ENCODE data around the gene SLC25A45.
"Not testable (repeated sequence)": the region's sequence is repeated elsewhere in the genome, so short reads cannot be mapped to it uniquely, and the experiment has no call there.

The SLC25A45 gene

DNA sequence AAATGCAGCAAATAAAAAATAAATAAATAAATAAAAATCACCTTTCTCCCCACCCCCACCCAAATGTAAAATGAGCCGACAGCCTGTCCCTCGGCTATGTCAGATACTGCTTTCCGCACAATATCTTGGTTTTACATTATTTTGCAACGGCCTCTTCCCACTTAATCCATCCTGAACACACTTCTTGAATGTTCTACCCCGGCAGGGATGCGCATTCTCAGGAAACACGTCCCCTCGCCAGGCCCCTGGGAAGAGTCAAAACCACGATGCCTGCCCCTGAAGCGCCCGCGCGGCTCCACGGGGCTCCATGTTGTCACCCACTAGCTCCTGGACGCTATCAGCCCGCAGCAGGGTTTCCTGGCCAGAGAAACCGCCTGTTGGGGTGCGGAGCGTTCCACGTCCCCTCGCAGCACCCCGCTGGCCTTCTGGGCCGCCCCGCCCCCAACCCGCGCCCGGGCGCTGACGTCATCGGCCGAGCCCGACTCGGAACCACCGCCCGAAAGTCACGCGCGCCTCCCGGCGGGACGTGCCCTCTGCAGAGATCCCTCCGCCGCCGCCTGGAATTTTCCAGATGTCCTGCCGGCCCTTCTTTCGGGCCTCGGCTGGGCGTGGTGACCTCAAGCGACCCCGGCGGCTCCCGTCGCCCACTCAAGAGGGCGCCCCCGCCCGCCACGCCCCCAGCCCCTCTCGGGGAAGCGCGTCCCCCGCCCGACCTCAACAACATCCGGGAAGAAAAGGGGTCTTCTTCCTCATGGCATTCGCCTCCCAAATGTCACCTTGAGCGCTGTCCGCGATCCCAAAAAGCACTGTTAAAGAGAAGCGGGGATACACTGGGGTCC lies 39.6 kb upstream of the SLC25A45 start:
- DNase-seq (ENCODE audit: low read depth in 2 of 3, low spot score in 1 of 3), result peak; percentile 93 to 98 (median 95)

DNA sequence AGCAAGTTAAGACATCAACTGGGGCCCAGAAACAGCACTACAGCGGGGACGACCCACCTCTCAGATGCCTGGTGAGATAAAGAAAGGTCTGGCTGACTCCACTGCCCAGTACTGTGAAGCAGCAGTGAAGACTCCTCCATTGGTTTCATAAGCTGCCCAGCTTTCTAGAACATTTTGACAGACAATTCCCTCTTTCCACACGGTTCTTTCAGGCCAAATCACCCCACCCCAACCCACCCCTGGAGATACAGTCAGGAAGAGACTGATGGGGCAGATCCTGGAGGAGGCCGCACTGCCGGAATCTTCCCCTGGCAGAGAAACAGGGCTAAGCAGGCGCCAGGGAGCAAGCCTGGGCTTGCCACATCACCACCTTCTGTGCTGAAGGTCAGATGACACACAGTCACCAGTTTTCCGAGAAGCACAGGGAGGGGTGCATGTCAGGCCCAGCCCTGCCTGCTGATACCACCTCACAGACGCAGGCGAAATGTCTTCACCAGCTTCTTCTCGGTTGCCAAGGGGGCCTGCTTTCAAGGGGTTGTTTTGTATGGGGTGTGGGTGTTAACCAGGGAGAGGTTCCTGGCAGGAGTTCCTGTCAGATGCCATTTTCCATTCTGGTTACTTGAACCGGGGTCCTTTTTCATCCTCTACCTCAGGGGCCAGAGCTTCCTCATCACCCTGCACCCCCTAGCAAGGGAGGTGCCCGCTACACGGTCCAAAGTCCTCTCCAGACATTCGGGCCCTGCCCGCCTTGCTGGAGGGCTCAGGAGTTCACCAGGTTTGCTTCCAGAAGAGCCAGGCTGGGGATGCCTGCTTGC lies 38.7 kb upstream of the SLC25A45 start:
- peak; percentile 79 to 88 (median 82) for DNase-seq (ENCODE audit: low read depth in 2 of 3, low spot score in 1 of 3)

DNA sequence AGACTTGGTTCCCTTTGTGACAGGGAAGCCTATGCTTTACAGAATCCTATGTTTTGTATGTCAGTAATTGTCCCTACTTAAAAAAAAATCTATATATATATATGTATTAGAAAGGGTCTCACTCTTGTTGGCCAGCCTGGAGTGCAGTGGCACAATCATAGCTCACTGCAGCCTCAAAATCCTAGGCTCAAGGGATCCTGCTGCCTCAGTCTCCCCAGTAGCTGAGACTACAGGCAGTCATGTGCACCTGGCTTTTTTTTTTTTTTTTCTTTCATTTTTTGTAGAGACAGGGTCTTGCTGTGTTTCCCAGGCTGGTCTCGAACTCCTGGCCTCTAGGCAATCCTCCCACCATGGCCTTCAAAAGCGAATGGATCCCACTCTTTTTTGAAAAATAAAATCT lies 38.1 kb upstream of the SLC25A45 start:
- DNase-seq (ENCODE audit: low read depth in 2 of 3, low spot score in 1 of 3), result no peak

DNA sequence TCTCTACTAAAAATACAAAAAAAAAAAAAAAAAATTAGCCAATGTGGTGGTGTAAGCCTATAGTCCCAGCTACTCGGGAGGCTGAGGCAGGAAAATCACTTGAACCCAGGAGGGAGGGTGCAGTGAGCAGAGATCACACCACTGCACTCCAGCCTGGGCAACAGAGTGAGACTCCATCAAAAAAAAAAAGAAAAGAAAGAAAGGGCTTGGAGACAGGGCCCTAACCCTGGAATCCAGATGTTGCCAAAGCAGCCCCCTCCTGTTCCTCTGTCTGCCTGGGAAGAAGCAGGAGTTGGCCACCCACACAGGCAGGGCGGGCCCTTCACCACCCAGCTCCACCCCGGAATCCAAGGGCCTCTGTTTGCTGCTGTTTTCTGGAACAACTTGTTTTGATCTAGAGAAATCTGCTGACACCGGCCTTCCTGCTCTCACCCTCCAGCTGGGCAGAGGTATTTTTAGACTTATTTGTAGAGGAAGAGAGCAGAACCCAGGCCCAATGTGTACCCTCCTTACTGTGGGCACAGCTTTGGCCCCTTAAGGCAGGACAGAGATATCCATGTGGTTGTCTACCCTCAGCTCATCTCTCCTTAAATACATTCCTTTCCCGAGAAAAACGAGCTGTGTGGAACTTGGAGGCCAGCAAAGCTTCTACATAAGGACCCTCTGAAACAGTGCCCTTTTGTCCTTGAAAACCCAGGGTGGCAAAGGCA lies 37.5 kb upstream of the SLC25A45 start:
- DNase-seq (ENCODE audit: low read depth in 2 of 3, low spot score in 1 of 3), result peak; percentile 56 to 70 (median 57)

DNA sequence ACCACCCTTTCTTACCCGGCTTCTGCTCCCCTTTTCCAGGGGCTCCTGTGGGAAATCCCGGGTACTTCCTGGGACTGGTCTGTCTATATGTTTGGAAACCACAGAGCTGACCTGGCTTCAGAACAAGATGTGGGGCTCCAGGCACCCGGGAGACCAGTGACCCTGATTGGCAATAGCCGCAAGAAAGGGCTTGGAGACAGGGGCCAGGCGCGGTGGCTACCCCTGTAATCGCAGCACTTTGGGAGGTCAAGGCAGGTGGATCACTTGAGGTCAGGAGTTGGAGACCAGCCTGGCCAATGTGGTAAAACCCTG lies 37.0 kb upstream of the SLC25A45 start:
- DNase-seq (ENCODE audit: low read depth in 2 of 3, low spot score in 1 of 3), result no peak

DNA sequence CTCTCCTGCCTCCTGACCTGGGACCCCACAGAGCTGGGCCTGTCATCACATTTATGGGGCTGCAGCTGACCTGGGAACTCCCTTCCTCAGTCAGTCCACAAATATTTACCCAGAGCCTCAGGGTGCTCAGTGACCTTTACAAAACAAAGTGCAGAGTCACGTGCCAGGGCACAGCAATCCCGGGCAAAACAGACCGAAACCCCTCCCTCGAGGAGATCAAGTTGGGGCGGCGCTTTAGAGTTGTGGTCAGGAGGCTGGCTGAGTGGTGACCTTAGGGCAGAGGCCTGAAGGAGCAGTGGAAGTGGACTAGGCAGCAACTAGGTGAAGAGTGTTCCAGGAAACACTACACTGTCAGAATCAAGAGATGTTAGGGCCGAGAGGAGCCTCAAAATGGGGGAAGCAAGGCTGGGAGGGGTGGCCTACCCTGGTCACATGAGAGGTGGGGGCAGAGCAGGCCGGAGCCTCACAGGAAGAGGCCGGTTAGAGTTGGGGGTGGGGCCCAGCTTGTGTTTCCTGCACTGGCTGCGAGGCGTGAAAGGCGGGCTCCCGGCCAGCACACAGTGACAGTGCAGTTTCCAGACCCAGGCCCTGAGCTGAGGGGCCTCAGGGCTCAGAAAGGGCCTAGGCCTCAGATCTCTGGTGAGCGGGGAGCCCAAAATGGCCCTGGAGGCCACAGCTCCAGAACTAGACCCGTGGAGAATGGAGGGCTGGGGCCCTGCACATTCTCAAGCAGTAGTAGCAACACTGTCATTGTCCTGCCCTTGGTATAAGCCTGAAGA lies 36.4 kb upstream of the SLC25A45 start:
- peak; percentile 86 to 92 (median 89) for DNase-seq (ENCODE audit: low read depth in 2 of 3, low spot score in 1 of 3)

DNA sequence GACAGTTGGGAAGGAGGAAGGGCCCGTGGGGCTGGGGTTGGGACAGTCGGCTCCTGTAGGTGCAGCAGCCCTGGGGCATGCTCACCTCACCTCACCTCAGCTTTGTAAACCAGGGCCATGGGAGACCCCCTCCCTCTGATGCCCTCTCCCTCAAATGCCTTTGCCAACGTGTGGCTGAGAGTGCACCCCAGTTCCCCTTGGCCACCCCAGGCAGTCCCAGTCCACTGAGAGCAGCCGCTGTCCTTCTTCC lies 35.9 kb upstream of the SLC25A45 start:
- no peak for DNase-seq (ENCODE audit: low read depth in 2 of 3, low spot score in 1 of 3)

DNA sequence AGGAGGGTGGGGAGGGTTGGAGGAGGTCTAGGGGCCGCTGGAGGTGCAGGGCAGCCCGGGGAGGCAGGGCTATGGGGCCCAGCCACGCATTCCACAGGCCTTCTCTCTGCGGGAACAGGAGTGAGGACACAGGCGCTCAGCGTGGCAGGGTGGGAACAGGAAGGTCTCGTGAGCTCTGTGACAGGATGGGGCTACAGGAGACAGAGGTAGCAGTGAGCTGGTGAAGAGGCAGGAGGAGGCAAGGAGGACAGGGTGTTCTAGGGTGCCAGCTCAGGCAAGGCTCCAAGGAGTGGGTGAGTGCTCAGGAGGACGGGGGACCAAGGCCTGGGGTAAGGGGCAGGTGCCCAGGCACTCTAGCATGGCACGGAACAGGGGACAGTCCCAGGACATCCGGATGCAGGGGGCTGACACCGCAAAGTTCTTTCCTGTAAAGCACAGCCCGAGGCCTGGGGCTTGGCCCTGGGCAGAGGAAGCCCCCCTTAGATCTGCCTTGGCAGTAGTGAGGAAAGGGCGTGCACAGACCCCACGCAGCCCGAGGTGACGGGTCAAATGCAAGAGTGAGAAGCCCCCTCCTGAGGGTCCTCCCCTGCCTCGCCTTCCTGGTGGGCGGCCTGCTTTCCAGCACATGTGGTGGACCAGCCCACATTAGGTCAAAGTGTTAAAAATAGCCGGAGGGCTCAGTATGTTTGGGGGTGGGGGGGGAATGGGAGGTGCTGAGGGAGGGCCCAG lies 35.4 kb upstream of the SLC25A45 start:
- peak in 1 of 3 donors; percentile 30 for DNase-seq (ENCODE audit: low read depth in 2 of 3, low spot score in 1 of 3)

DNA sequence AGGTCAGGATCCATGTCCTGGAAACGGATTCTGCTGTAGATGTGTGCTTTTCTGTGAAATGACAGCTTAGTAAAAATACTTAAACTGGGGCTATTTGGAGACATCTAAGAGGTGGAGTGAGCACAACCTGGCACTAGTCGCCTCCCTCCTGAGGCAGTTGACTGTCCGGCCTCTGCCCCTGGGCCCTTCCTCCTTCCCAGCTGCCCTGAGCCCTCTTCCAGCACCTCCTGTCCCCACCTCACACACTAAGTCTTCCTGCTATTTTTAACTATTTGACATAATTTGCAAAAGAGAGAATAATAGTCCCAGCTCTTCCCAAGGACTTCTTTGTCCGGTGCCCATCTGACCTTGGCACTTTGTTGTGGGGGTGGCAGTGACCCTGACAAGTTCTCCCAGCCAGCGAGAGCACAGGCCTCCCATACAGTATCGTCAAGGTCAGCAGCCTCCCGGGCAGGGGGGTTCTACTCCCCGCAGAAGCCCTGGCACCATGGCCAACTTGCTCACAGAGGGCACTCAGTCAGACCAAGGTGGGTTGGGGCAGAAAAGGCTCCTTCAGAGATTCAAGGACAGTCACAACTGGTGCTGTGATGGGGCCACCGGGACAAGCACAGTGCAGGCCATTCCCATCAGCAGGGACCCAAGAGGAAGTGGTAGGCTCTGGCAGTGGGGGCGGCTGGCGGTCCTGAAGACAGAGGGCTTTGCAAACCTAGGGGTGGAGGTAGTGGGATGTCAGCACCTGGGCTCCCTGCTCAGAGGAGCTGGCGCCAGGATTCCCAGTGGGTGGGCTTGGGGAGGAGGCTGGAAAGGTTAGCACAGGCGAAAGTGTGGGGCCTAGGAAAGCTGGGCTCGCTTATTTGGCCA lies 34.6 kb upstream of the SLC25A45 start:
- no peak for DNase-seq (ENCODE audit: low read depth in 2 of 3, low spot score in 1 of 3)

DNA sequence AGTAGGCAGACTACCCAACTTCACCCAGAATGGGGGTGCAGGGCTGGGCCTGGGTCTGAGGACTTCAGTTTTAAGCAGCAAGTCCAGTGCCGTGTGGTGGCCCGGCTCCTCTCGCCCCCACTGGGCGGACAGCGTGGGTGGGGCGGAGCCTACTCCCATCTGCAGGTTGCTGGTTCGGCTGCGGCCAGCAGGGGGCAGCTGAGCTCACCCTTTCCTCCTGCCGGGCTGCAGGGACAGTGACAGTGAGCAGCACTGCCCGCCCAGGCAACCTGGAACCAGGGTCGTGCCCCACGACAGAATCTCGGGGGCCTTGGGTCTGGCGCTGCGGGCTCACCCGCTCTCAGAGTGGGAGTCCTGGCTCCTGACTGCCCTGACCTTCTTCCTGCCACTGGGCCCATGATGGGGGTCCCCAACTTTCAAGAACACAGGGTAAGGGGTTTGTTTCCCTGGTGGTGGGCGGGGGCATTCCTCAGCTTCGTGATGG lies 33.9 kb upstream of the SLC25A45 start:
- DNase-seq (ENCODE audit: low read depth in 2 of 3, low spot score in 1 of 3), result peak; percentile 89 to 94 (median 90)

DNA sequence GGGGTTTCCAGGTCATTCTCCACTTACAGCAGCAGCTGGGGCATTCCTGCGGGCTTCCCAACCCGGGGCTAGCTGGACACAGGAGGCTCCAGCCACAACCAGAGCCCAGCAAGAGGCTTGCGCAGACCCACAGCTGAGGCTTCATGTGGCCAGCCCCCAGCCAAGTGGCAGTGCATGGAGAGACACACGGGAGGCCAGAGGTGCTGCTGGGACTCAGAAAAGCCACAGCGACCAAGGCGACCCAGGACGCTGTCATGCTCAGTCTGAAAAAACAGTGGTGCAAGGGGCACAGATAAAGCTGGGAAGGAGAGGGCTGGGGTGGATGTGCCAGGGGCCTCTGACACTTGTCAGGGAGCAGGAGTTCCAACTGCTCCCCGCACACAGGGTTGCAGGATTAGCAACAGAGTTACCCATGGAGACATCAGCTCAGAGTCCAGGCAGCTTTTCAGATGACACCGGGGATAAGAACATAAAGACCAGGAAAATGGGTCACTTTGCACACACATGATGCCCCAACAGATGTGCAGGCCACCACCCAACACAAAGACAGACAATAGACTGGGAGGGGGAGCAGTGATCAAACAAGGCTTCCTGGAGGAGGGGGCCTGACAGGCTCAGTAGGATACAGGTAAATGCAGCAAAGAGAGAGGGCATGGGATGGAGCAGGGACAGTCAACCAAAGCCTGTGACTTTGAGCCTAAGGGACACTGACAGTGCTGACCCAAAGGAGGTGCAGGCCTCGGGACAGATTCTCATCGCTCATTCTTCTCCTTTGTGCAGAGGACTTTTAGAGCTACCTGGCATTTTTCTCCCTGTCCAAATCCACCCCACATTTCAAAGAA lies 33.3 kb upstream of the SLC25A45 start:
- no peak for DNase-seq (ENCODE audit: low read depth in 2 of 3, low spot score in 1 of 3)

DNA sequence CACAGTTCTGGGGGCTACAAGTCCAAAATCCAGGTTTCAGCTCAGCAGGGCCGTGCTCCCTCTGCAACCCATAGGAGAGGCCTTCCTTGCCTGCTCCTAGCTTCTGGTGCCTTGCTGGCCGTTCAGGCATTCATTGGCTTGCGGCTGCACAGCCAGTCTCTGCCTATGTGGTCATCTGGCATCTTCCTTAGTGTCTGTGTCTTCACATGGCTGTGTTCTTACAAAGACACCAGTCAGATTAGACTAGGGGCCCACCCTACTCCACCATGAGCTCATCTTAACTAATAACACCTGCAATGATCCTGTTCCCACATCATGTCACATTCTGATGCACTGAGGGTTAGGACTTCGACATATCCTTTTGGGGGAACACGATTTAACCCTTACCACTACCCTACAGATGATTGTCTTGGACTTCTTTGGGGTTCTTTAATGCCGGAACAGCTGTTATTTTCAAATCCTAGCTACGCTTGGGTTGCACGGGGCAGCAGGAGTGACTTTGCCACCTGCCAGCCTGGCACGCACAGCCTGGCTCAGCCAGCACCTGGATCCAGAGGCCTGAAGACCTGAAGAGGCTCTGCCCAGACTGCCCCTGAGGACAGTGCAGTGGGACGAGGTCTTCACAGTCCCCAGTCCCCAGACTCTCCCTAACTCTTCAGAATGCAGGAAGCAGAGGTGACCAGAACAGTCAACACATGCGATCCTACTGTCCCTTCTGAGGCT lies 32.5 kb upstream of the SLC25A45 start:
- no peak for DNase-seq (ENCODE audit: low read depth in 2 of 3, low spot score in 1 of 3)

DNA sequence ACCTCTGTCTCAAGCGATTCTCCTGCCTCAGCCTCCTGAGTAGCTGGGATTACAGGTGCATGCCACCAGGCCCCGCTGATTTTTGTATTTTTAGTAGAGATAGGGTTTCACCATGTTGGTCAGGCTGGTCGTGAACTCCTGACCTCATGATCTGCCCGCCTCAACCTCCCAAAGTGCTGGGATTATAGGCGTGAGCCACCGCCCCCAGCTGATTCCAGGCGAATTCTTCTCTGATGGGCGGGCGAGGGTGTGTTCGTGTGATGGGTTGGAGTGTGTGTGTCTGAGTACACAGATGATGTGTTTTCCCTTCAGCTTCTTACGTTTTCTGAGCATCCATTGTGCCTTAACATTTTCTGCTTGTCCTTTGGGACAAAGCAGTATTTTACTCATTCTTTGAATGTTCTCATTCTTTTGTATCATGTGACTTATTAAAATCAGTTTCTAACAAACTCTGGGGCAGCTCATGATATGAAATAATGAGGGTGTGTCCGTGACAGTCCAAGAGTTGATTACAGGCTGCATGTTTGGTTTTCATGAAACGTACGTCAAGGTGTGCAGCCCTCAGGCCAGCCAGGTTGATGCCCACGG lies 30.7 kb upstream of the SLC25A45 start:
- not testable (repeated sequence) for DNase-seq (ENCODE audit: low read depth in 2 of 3, low spot score in 1 of 3)

DNA sequence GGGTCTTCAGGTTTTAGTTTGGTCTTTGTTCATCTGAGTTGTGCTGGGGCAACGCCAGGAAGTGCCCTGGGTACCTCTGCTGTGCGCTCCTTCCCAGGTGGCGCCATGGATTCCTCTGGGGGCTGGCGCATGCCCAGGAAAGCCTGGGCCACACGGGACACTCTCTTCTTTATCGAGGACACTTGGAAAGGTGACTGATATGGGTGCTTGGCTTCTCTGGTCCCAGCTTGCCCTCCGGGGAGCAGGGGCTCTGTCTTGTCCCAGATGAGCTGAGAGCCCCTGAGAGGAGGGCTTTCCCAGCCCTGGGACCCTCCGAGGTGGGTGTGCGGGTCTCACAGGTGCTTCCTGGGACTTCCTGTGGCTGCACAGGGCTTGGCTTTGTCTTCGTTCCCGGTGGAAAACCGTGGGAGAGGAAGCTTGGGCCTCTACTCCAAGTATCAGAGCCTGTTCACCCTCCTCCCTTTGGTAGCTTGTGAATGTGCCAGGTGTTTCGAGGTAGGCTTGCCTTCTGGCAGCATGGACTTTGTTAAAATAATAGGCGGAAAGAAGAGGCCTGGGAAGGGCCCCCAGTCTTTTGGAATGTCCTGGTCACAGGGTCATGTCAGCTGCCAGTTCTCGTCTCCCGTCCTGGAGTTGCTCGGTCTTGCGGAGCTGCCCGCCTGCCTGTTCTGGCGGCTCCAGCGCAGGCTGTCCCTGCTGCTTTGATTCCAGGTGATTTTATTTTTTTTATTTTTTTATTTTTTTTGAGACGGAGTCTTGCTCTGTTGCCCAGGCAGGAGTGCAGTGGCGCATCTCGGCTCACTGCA lies 30.0 kb upstream of the SLC25A45 start:
- DNase-seq (ENCODE audit: low read depth in 2 of 3, low spot score in 1 of 3), result no peak

DNA sequence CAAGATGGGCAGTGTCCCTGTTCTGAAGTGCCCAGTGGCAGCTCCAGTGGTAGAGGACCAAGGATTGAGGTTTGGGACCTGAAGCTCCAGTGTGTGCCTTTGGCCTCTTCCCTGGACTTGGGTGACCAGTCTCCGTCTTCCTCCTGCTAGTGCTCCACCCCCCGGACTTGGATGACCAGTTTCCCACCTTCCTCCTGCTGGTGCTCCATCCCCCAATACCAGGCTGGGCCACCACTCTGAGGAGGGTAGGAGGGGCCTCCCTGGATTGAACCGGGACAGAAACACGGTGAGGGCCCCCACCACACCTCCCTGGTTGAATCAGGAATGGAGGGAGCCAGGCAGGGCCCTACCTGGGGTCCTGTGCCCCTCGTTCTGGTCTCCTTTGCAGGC lies 29.2 kb upstream of the SLC25A45 start:
- no peak for DNase-seq (ENCODE audit: low read depth in 2 of 3, low spot score in 1 of 3)

DNA sequence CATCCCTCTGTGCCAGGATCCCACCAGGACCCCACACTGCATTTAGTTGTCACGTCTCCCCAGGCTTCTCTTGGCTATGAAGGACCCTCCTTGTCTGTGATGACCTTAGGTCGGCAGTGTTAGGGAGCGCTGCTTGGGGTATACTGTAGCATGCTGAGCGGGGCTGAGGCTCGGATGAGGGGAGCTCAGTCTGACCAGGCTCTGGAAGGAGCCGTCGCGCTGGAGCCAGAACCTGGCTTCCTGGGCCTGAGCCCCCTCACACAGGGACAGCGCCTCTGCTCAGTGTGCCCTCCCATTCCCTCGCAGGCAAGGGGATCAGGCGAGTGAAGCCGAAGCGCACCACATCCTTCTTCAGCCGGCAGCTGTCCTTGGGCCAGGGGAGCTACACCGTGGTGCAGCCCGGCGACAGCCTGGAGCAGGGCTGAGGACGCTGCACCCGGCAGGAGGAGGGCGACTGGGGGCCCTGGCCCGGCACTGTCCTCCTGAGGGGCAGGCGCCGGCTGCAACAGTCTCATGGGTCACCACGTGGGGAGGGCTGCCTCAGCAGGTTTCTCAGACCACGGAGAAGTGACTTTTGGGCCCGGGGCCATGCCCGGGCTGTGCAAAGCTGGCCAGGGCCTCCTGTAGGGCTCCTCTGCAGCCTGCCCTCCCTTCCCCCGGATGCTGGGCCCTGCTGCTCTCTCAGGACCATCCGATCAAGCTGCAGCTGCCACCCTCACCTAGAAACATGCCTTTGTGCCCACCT lies 28.7 kb upstream of the SLC25A45 start:
- DNase-seq (ENCODE audit: low read depth in 2 of 3, low spot score in 1 of 3), result no peak
